Measurements from ENCODE around the gene NENF.

DNA sequence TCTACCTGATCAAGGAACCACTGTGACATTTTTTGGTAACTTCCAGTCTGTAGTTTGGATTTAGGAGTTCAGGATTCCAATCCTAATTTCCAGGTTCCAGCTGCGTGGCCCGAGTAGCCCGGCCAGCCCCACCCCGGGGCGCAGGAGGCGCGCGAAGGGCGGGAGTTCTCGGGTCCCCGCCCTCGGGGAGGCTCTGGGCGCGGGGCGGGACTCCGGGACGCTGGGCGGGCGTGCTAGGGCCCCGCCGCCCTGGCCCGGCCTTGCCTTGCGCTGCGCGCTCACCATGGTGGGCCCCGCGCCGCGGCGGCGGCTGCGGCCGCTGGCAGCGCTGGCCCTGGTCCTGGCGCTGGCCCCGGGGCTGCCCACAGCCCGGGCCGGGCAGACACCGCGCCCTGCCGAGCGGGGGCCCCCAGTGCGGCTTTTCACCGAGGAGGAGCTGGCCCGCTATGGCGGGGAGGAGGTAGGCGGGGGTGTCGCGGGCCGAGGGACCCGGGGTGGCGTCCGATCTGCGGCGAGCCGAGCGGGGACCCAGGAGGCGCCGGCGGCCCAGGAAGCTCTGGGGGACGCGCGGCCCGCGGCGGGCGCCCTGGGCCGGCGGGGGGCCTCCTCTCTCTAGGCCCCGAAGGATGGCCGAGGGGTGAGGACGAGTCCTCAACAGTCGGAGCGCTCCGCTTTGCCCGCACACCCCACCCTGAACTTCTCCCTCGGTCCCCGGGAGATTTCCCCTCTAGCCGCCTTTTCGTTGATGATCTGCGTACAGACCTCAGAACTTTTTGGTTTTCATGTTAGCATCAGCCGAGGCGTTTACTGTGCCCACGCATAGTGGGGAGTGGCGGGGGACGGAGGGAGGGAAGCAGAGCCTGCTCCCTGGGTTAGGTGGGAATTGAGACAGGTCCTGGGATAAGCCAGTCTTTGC lies at the start of gene NENF:
- no peak for TF ChIP-seq CTCF (IDR thresholded peaks at IDR 0.05)
- peak; percentile 57 for TF ChIP-seq POLR2A (IDR thresholded peaks at IDR 0.05)
